ENCODE measurements around the gene SLC23A2.

The SLC23A2 gene

DNA sequence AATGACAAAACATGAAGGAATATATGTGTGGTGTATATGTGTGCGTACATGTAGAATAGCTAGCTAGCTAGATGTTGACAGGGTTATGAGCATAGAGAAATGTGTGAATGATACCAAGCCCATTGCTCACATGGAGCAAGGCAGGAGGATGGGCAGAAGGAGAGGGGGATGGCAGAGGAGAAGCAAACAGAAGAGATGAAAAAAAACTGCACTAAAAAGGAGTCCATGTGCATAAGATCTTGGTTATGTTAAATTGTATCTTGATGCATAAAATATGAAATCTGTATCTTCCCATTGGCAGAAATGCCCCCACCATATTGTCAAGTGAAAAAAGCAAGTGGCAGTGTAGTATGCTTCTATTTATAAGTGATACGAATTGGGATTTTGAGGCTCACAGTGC is 154.5 kb downstream of the SLC23A2 start:
- DNase-seq (ENCODE audit: low read depth, low spot score), result no peak

DNA sequence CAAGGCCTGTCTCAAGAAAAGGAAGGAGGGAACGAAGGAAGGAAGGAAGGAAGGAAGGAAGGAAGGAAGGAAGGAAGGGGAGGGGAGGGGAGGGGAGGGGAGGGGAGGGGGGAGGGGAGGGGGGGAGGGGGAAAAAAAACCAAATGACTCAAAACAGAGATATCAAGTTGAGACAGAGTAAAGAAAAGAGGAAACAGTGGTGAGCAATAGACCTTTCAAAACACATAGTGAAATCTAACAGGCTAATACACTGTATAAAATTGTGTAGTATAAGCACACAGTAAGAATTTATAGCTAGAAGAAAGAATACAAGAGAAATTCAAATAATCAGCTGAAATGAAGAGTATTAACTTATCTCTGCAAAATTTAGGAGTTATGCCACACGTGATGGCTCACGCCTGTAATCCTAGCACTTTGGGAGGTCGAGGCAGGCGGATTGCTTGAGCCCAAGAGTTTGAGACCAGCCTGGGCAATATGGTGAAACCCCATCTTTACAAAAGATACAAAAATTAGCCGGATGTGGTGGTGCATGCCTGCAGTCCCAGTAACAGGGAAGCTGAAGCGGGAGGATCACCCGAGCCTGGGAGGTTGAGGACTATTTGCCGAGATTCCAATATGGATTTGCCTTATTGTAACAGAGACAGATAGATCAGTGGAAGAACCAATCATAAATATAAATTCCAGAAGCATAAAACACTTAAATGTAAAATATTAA is 156.4 kb downstream of the SLC23A2 start:
- DNase-seq (ENCODE audit: low read depth, low spot score), result no peak

DNA sequence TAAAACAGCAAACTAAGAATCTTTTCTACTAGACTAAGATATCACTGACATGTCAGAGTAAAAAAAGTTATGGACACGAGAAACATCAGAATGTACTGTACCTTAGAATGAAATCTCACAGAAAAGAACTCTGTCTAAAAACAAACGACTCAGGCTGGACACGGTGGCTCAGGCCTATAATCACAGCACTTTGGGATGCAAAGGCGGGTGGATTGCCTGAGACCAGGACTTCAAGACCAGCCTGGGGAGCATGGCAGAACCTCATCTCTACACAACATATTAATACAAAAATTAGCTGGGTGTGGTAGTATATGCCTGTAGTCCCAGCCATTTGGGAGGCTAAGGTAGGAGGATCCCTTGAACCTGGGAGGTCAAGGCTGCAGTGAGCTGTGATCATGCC is 157.0 kb downstream of the SLC23A2 start:
- no peak for DNase-seq (ENCODE audit: low read depth, low spot score)

DNA sequence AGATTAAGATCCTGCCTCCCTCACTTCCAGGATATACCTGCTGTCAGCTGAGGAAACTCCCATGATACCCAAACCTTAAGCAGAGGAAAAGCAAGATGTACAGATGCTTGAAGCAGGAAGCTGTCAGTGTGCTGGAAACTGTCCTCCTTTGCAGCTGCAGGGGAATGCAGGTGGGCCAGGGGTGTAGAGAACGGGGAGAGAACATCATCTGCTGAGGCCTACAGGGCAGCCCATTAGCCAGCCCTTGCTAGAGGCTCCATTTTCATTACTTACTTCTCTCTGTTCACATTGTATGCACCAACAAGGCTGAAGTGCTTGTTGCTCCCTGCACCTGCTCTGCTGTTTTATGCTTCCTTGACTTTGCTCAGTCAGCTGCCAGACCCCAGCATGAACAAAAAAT is 160.5 kb downstream of the SLC23A2 start:
- no peak for DNase-seq (ENCODE audit: low read depth, low spot score)

DNA sequence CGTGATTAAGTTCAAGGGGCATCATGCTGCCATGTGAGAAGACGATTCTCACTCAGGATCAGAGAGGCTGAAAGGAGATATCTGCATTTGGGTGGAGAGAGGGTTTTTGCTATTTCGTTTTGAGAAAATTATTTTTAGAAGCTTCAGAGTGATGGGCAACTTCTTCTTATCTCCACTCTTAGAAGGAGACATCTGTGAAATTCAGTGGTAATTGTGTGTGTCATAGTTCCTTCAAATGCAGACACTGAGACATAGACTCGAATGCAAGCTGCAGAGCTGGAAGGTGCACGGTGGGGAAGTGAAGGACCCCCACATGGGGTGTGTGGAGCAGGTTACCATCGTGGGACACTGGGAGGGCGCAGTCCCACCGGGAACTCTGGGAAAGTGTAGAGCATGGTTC is 162.8 kb downstream of the SLC23A2 start:
- no peak for DNase-seq (ENCODE audit: low read depth, low spot score)

DNA sequence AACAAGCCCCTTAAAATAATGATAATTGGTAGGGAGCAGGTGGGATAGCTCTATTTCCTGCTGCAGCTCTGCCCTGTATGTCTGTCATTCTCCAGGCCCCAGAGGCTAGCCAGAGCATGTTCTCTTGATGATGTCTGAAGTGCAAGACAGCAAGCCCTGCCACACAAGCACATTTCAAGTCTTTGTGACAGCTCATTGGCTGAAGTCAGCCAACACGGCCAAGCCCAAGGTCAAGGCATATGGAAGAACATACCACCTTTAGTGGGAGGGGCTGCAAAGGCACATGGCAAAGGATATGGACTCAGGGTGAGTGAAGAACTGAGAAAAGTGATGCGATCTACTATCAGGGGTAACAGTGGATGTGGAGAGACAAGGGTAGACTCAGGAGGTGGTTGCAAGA is 163.6 kb downstream of the SLC23A2 start:
- no peak for DNase-seq (ENCODE audit: low read depth, low spot score)

DNA sequence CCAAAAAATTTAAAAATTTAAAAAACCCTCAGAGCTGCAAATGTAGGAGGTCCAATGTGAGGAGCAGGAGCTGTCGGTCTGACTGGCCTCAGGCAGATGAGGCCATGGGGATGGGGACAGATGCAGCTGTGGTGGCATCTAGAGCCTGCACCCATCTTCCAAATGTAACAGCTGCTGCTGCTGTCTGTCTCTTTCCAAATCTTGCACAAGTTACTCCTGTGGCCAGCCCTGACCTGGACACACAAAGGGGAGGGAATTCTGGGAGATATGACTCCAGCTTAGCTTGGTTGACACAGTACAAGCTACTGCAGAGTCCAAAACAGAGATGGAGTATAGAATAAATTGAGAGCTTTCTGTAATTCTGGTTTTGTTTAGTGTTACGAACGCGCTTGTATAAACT is 164.4 kb downstream of the SLC23A2 start:
- no peak for DNase-seq (ENCODE audit: low read depth, low spot score)

GRCh38 chr20:4836473-4836872 is 164.8 kb downstream of the SLC23A2 start:
- DNase-seq (ENCODE audit: low read depth, low spot score), result no peak

DNA sequence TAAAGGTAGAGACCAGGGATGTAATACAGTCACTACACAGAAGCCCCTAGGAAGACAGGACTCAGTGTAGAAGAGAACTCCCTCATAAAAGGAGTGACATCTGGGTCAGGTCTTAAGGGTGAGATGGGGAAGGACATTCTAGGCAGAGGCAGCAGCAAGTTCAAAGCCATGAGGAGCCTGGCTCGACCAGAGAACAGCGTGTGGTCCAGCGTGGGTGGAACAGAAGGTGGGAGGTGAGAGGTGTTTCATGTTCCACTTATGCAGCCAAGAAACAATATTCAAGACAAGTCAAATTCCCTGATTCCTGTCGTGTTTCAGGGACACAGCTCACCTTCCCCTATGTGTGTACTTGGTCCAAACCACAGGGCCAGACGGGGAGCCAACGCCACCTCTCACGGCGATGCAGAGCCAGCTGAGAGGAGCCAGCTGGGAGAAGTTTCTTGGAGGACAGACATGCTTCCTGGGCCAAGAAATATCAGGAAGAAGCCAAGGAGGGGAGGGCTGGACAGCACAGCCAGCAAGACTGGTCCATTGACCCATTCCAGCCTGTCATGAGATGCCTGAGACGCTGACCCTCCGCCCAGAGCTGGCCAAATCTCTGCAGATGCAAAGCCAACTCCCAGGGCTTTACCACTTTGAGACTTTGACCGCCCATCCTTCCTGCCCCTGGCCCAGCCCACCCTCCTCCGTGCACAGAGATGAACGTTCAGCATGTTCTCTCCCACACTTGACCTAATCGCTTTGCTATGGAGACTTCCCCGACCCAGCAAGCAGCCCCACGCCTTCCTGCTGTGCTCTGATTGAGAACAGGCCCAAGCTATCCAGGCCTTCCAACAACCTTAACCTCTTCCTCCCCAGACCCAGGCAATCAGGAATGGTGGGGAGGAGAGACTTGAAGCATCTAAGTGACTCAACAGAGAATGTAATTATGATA is 165.8 kb downstream of the SLC23A2 start:
- DNase-seq (ENCODE audit: low read depth, low spot score), result no peak

DNA sequence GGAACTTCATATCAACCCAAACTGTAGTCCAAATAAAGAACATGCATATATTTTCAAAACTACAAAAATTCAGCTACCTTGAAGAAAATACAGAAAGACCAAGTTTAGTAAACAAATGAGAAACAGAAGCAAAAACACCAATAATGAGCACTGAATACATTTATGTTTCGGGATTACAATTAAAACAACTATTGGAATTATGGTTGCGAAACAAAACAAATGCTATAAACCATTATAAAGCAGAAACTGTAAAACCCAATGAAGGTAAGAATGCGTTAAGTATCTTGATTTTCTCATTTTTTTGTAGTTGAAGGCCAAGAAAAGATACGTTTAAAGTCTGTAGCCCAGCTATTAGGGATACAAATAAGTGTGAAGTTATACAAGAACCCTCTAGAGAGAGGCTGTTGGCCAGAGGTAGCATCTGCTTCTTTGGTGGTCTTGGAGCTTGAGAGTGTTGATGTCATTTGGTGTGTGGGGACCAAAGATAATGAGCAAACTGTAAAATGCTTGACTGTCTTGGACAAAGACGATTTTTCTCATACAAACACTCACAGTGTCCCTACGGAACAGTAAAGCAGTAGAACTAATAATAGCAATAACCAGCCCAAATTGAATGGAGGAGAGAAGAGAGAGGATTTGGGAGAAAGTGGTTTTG is 168.1 kb downstream of the SLC23A2 start:
- no peak for DNase-seq (ENCODE audit: low read depth, low spot score)

DNA sequence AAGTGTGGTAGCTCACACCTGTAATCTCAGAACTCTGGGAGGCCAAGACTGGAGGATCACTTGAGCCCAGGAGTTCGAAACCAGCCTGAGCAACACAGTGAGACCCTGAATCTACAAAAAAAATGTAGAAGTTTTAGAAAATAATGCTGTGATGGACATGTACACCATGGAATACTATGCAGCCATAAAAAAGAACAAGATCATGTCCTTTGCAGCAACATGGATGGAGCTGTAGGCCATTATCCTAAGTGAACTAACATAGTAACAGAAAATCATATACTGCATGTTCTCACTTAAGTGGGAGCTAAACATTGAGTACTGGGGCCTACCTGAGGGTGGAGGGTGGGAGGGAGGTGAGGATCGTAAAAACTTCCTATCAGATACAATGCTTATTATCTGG is 168.8 kb downstream of the SLC23A2 start:
- DNase-seq (ENCODE audit: low read depth, low spot score), result no peak

- DNase-seq (ENCODE audit: low read depth, low spot score), result no peak
Observed at GRCh38 chr20:4830696-4831095, 170.6 kb downstream of the SLC23A2 start.

GRCh38 chr20:4830259-4830658 is 171.1 kb downstream of the SLC23A2 start:
- no peak for DNase-seq (ENCODE audit: low read depth, low spot score)

DNA sequence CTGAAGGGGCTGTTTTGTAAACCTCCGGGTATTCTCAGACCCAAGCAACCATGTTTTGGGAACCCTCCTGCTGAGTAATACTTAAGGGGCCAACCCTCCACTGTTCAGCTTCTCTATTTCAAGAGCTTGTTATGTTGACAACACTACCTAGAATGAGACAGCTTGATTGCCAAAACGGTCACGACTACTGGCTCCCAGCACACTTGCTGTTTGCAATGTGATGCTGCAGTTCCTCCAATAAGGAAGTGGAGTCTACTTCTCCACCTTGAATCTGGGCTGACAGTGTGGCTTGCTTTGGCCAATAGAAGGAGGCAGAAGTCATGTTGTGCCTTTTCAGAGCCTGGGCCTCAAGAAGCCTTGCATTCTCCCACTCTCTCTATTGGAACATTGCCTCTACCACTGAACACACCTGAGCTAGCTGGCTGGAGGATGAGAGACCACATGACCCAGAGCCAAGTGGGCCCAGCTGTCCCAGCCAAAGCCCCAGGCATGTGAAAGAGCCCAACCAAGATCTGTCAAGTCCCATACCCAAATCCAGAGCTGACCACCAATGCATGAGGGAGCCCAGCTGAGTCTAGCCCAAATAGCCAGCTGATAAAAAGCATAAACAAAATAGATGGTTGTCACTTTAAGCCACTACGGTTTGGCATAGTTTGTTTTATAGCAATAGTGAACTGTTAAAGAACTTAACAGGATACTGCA is 171.6 kb downstream of the SLC23A2 start:
- no peak for DNase-seq (ENCODE audit: low read depth, low spot score)

DNA sequence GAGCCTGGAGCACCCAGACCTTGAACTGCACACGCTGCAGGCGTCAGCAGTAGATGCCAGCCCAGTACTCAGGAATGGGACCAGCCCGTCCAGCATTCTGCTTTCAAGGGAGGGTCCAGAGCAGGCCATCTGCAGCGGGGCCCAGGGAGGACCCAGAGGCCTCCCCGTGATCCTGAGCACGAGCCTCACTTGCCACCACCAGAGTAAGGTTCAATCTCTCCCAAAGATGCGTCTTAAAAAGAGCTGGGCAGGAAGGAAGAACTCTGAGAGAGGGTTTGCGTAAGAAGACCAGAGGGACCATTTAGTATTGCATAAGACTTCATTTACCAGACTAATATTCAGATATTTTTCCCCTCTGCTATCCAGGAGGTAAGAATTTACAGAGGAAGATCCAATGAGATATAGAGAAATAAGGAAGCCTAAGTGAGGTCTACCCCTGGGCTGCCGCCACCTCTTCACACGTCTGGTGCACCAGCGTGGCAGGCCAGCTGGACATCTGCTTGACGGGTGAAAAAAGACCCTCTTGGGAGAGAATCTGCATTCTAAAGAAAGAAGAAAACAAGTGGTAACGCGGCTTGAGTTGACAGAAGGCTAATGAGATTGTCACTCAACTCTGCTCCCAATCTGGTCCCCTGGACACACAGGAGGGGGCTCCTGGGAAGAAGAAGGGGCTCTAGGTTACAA is 172.3 kb downstream of the SLC23A2 start:
- DNase-seq (ENCODE audit: low read depth, low spot score), result no peak

DNA sequence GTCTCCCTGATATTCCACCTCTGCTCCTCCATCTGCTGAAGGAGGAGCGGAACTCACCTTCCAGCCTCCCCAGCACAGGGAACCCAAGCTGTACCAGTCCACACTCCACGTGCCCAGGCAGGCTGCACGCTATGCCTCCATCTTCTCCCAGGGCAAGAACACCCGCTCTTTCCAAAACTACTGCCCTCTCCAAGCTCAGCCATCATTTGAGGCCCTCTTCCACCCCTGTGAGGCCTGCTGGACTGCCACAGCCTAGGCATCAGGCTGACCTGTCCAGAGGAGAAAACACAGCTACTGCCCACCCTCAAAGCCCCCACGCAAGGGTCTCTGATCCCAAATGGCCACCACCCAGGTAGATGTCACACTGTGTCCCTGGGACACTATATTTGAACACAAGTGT is 179.7 kb downstream of the SLC23A2 start:
- DNase-seq (ENCODE audit: low read depth, low spot score), result no peak

- no peak for DNase-seq (ENCODE audit: low read depth, low spot score)
Observed at GRCh38 chr20:4820806-4821518, 180.3 kb downstream of the SLC23A2 start.

DNA sequence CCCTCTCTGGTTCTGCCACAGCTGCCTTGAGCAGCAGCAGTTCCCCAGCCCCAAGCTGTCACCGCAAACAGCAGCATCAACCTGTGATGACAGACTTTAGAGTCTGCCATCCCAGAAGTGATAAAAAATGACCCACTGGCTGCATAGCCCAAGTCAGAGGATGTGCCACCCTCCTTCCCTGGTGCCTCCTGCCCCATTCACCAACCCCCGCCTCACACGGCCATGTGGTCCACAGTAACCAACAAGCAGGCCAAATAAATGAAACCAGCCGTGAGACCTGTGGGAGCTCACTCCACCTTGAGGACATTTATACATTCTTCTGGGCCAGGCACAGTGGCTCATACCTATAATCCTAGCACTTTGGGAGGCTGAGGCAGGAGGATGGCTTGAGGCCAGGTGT is 181.4 kb downstream of the SLC23A2 start:
- no peak for DNase-seq (ENCODE audit: low read depth, low spot score)

DNA sequence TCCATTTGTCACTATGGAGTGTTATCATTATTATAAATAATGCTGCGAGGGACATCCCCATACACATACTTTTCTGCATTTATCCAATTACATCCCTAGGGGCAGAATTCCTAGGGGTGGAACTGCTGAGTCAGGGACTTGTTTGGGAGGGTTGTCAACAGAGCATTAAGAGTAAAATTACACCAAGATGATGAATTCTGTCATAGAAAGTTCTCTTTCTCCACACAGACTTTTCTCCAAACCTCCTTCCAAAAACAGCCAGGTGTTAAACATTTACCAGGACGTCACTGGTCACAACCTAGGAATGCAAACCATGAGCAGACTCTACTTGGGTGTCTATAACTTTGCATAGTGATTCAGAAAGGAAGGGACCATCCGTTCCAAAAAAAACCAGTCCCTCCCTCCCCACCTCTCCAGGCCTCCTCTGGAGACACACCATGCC is 184.1 kb downstream of the SLC23A2 start:
- DNase-seq (ENCODE audit: low read depth, low spot score), result no peak

GRCh38 chr20:4815628-4816027 is 185.7 kb downstream of the SLC23A2 start:
- DNase-seq (ENCODE audit: low read depth, low spot score), result no peak
